ENCODE data around the gene SMAD7.

The SMAD7 gene

GRCh38 chr18:48929212-48929612 is 21.6 kb downstream of the SMAD7 start:
- DNase-seq: no peak

GRCh38 chr18:48928787-48929186 is 22.0 kb downstream of the SMAD7 start:
- DNase-seq: peak; percentile 27

- no peak for DNase-seq
These were observed 23.3 kb downstream of the SMAD7 start for GRCh38 chr18:48927286-48928080.

GRCh38 chr18:48926420-48926857 is 24.3 kb downstream of the SMAD7 start:
- no peak for DNase-seq

- no peak for DNase-seq
These were observed 25.3 kb downstream of the SMAD7 start for GRCh38 chr18:48925491-48925780.

- DNase-seq: no peak
These were observed 25.9 kb downstream of the SMAD7 start for GRCh38 chr18:48924630-48925490.

- no peak for DNase-seq
These were observed 26.8 kb downstream of the SMAD7 start for GRCh38 chr18:48923746-48924629.

- no peak for DNase-seq
These were observed 27.7 kb downstream of the SMAD7 start for GRCh38 chr18:48922801-48923730.

GRCh38 chr18:48922226-48922800 is 28.5 kb downstream of the SMAD7 start:
- no peak for DNase-seq

GRCh38 chr18:48921305-48922225 is 29.2 kb downstream of the SMAD7 start:
- no peak for DNase-seq

GRCh38 chr18:48920408-48921038 is 30.2 kb downstream of the SMAD7 start:
- DNase-seq: no peak

- DNase-seq: no peak
These were observed 31.2 kb downstream of the SMAD7 start for GRCh38 chr18:48919547-48919946.

- DNase-seq: no peak
These were observed 31.9 kb downstream of the SMAD7 start for GRCh38 chr18:48918660-48919456.

GRCh38 chr18:48917579-48918517 is 32.9 kb downstream of the SMAD7 start:
- DNase-seq: no peak

- DNase-seq: no peak
These were observed 34.9 kb downstream of the SMAD7 start for GRCh38 chr18:48915626-48916425.

GRCh38 chr18:48914581-48915251 is 36.0 kb downstream of the SMAD7 start:
- DNase-seq: no peak

Measured in NCI-H1436 treated with DMSO at 0.1 percent for 48 hours (cell line).